SK-N-SH (cell line): ENCODE data around the gene LHFPL6. TPM values are rescaled to one million over a fixed set of nuclear protein-coding genes. Genes with fewer than 3 reads are reported as not detected.

Experiments
- CTCF ChIA-PET: fragments of 300-600, 350-600 bp; formaldehyde crosslinking; extraction: SDS; loops from one replicate; lab custom pipeline; 2021; lab: Yijun Ruan, JAX
- POLR2A ChIA-PET: fragments of 350-600 bp; sonication (Branson Sonifier 250); formaldehyde crosslinking; extraction: SDS; loops from one replicate; lab custom pipeline; 2020; ENCODE audit warnings: antibody characterized with exemption, inconsistent platforms; lab: Yijun Ruan, JAX
- DNase-seq: peaks from one replicate; pipeline ENCODE4 v3.0.0; 2012
- H2AFZ ChIP-seq: fragments of 200-600 bp; sonication (generic); 2 replicates; pipeline ENCODE4 v1.8.1; 2016; ENCODE audit warnings: antibody characterized with exemption, mild to moderate bottlenecking, low read depth
- H3F3A ChIP-seq: fragments of 200-600 bp; sonication (generic); replicated peaks from 2 replicates; pipeline ENCODE3; 2016; ENCODE audit warnings: antibody characterized with exemption, mild to moderate bottlenecking; ENCODE audit not compliant: insufficient read depth
- H3K27ac ChIP-seq, 2 experiments: fragments of 200-500 bp in 1 of 2; fragments of 200-600 bp in 1 of 2; sonication (Bioruptor generic) in 1 of 2; sonication (generic), shearing (Covaris generic) in 1 of 2; 2 replicates each; pipeline versions ENCODE4 v1.5.1 to v1.6.1; 2014 to 2016; ENCODE audit warnings: low read depth in 2 of 2, inconsistent platforms in 1 of 2, low read length in 1 of 2, mild to moderate bottlenecking in 1 of 2, mixed read lengths in 1 of 2
- H3K27me3 ChIP-seq: fragments of 200-600 bp; sonication (generic), shearing (Covaris generic); 2 replicates; pipeline ENCODE4 v1.6.1; 2016; ENCODE audit warnings: mixed run types; ENCODE audit not compliant: insufficient read depth
- H3K36me3 ChIP-seq, 2 experiments: fragments of 200-500 bp in 1 of 2; fragments of 200-600 bp in 1 of 2; sonication (Bioruptor generic) in 1 of 2; sonication (generic) in 1 of 2; replicated peaks in 1 of 2; 2 replicates each; pipeline versions ENCODE3 to v1.5.1; 2014 to 2016; ENCODE audit warnings: low read length in 1 of 2, mild to moderate bottlenecking in 1 of 2; ENCODE audit not compliant: insufficient read depth in 2 of 2, control insufficient read depth in 1 of 2
- H3K4me1 ChIP-seq, 2 experiments: fragments of 200-500 bp in 1 of 2; fragments of 200-600 bp in 1 of 2; sonication (Bioruptor generic) in 1 of 2; sonication (generic), shearing (Covaris generic) in 1 of 2; 2 replicates each; pipeline versions ENCODE4 v1.5.1 to v1.6.1; 2014 to 2016; ENCODE audit warnings: low read depth in 1 of 2, low read length in 1 of 2, mixed run types in 1 of 2; ENCODE audit not compliant: insufficient read depth in 2 of 2, control insufficient read depth in 1 of 2
- H3K4me2 ChIP-seq: fragments of 200-600 bp; sonication (generic), shearing (Covaris generic); 2 replicates; pipeline ENCODE4 v1.6.1; 2017; ENCODE audit warnings: mixed run types
- H3K4me3 ChIP-seq, 2 experiments: fragments of 200-500 bp in 1 of 2; fragments of 200-600 bp in 1 of 2; sonication (Bioruptor generic) in 1 of 2; sonication (generic), shearing (Covaris generic) in 1 of 2; 2 replicates each; pipeline versions ENCODE4 v1.5.1 to v1.8.1; 2014 to 2016; ENCODE audit warnings: low read depth in 2 of 2, inconsistent platforms in 1 of 2, low read length in 1 of 2, mild to moderate bottlenecking in 1 of 2, mixed read lengths in 1 of 2, moderate library complexity in 1 of 2
- H3K79me2 ChIP-seq: fragments of 200-600 bp; sonication (generic); 2 replicates; pipeline ENCODE4 v1.8.1; 2017; ENCODE audit warnings: mild to moderate bottlenecking; ENCODE audit not compliant: insufficient read depth
- H3K9ac ChIP-seq: fragments of 200-600 bp; sonication (generic); 2 replicates; pipeline ENCODE4 v1.6.1; 2017; ENCODE audit warnings: mixed run types
- H3K9me2 ChIP-seq: fragments of 200-600 bp; sonication (generic); 2 replicates; pipeline ENCODE4 v1.6.1; 2017; ENCODE audit warnings: mixed run types
- H3K9me3 ChIP-seq: fragments of 200-600 bp; sonication (generic); 2 replicates; pipeline ENCODE4 v1.6.1; 2017; ENCODE audit warnings: mixed run types, mild to moderate bottlenecking, moderate library complexity
- H4K20me1 ChIP-seq: fragments of 200-600 bp; sonication (generic); 2 replicates; pipeline ENCODE4 v1.6.1; 2017; ENCODE audit warnings: mild to moderate bottlenecking, mixed run types; ENCODE audit not compliant: insufficient read depth
- CHD2 ChIP-seq: fragments of 150-350 bp; IDR thresholded peaks from 2 replicates; pipeline ENCODE4 v1.6.1; 2018; ENCODE audit warnings: low read length; ENCODE audit not compliant: partially characterized antibody
- GABPA ChIP-seq: IDR thresholded peaks from 2 replicates; pipeline ENCODE4 v1.4.0; 2012; ENCODE audit warnings: low read depth, mild to moderate bottlenecking
- GATA2 ChIP-seq: sonication (generic); formaldehyde crosslinking; IDR thresholded peaks from 2 replicates; pipeline ENCODE4 v1.5.0; 2020; ENCODE audit warnings: mild to moderate bottlenecking, missing genetic modification reagents
- MXI1 ChIP-seq: IDR thresholded peaks from 2 replicates; pipeline ENCODE4 v1.6.1; 2012; ENCODE audit warnings: mild to moderate bottlenecking, low read depth, low read length, improper control_type of control experiment
- NFIC ChIP-seq: IDR thresholded peaks from 2 replicates; pipeline ENCODE4 v1.4.0; 2012; ENCODE audit warnings: borderline replicate concordance
- NRF1 ChIP-seq: IDR thresholded peaks from 2 replicates; pipeline ENCODE4 v1.6.1; 2012; ENCODE audit warnings: low read depth, mild to moderate bottlenecking, low read length
- RCOR1 ChIP-seq: fragments of 150-350 bp; IDR thresholded peaks from 2 replicates; pipeline ENCODE4 v1.6.1; 2017; ENCODE audit warnings: antibody characterized with exemption, low read length
- RXRA ChIP-seq: IDR thresholded peaks from 2 replicates; pipeline ENCODE4 v1.4.0; 2012; ENCODE audit warnings: low read depth, mild to moderate bottlenecking, borderline replicate concordance
- TAF1 ChIP-seq: IDR thresholded peaks from 2 replicates; pipeline ENCODE4 v1.6.1; 2012; ENCODE audit warnings: low read depth, mild to moderate bottlenecking, low read length, moderate library complexity, borderline replicate concordance
- USF1 ChIP-seq: IDR thresholded peaks from 2 replicates; pipeline ENCODE4 v1.4.0; 2012; ENCODE audit warnings: low read depth, borderline replicate concordance
- WGBS: methylation state at CpG from one replicate; pipeline ENCODE4 v1.1.6; 2017; ENCODE audit warnings: low lambda C conversion rate; 5-methylcytosine and 5-hydroxymethylcytosine counted together
- polyA plus RNA-seq, 3 experiments: library from polyadenylated mRNA; depleted of rRNA; stranded (reverse); fragments of >200 nt; gene quantifications; 2 replicates each; pipeline ENCODE4 v1.2.3, GENCODE V29; 2012
- TF ChIP-seq, protein P1 (sequence below): IDR thresholded peaks from 2 replicates; pipeline ENCODE4 v1.4.0; 2012; ENCODE audit warnings: low read depth, borderline replicate concordance
- TF ChIP-seq, protein P2 (sequence below): fragments of 150-350 bp; IDR thresholded peaks from 2 replicates; pipeline ENCODE4 v1.6.1; 2016; ENCODE audit warnings: mild to moderate bottlenecking, low read depth, low read length
- TF ChIP-seq, protein P3 (sequence below): fragments of 150-350 bp; IDR thresholded peaks from 2 replicates; pipeline ENCODE4 v1.6.1; 2017; ENCODE audit warnings: antibody characterized with exemption, low read length, low read depth, borderline replicate concordance

The LHFPL6 gene
- polyA plus RNA-seq, 1 of the 3 experiments (the other 2 are of a cell fraction) = 22.2 TPM

DNA sequence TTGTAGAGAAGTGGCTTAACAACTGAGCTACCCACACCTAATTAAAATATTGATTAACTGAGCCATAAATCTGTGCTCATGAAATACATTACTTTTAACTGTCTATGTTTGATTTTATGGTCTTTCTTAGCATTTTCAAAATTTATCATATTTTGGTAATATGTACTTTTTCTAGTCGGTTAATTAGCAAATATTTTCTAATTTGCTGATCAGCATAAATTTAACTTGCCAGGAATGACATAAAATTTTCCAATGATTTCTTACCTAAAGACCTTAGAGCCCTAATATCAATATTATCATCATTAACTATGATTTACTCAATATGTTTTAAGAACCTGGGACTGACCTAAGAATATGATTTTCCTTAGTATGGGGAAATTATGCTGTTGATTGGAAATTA is 32.6 kb upstream of the LHFPL6 start:
- H3K9ac ChIP-seq = no peak overlapping the region
- H3K9me3 ChIP-seq = no peaks in the 10 kb centered on the region
- H2AFZ ChIP-seq = no peak overlapping the region
- no peaks in the 10 kb centered on the region for H3K36me3 ChIP-seq
- TF ChIP-seq GATA2 (CRISPR knock-in tag) = no peak
- no peaks in the 10 kb centered on the region for H3K4me1 ChIP-seq
- no peak for DNase-seq
- no peak overlapping the region for H3K27ac ChIP-seq
- no peak overlapping the region for H3K4me2 ChIP-seq
- no peaks in the 10 kb centered on the region; the same call in 1 of the 2 replicates for H3K27me3 ChIP-seq
- H3K79me2 ChIP-seq = no peaks in the 10 kb centered on the region
- 32% methylated on average over 1 of the region's 1 CpG for WGBS
- ChIA-PET CTCF (interaction anchor here (2.1 to 2.2 kb wide), 2 partner anchors 19 to 24 kb away, joined by 8 to 11 read pairs; no protein-coding TSS in a partner anchor), POLR2A (no interaction called here)
- H3K9me2 ChIP-seq = no peaks in the 10 kb centered on the region
- H4K20me1 ChIP-seq = no peaks in the 10 kb centered on the region
- H3K4me3 ChIP-seq = no peak overlapping the region
- H3F3A ChIP-seq = no peaks in the 10 kb centered on the region

GRCh38 chr13:39632994-39633393 is 30.0 kb upstream of the LHFPL6 start:
- Histone ChIP-seq H3K36me3 (no peaks in the 10 kb centered on the region), H2AFZ (no peak overlapping the region), H3F3A (no peaks in the 10 kb centered on the region), H3K4me1 (no peaks in the 10 kb centered on the region), H3K9ac (no peak overlapping the region), H3K4me2 (no peak overlapping the region), H3K27ac (no peak overlapping the region), H4K20me1 (no peaks in the 10 kb centered on the region), H3K4me3 (no peak overlapping the region), H3K79me2 (no peaks in the 10 kb centered on the region), H3K9me2 (no peaks in the 10 kb centered on the region), H3K9me3 (no peaks in the 10 kb centered on the region), H3K27me3 (no peaks in the 10 kb centered on the region)
- DNase-seq = no peak
- no peak for TF ChIP-seq CHD2
- TF ChIP-seq TAF1 = no peak
- TF ChIP-seq RCOR1 = no peak
- TF ChIP-seq, protein P1, sequence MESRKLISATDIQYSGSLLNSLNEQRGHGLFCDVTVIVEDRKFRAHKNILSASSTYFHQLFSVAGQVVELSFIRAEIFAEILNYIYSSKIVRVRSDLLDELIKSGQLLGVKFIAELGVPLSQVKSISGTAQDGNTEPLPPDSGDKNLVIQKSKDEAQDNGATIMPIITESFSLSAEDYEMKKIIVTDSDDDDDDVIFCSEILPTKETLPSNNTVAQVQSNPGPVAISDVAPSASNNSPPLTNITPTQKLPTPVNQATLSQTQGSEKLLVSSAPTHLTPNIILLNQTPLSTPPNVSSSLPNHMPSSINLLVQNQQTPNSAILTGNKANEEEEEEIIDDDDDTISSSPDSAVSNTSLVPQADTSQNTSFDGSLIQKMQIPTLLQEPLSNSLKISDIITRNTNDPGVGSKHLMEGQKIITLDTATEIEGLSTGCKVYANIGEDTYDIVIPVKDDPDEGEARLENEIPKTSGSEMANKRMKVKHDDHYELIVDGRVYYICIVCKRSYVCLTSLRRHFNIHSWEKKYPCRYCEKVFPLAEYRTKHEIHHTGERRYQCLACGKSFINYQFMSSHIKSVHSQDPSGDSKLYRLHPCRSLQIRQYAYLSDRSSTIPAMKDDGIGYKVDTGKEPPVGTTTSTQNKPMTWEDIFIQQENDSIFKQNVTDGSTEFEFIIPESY = no peak
- TF ChIP-seq NFIC = no peak
- TF ChIP-seq GABPA = no peak
- no peak for TF ChIP-seq NRF1
- POLR2A ChIA-PET = no interaction called here
- CTCF ChIA-PET = interaction anchor here (1.5 kb wide), 1 partner anchor 17 kb away, joined by 3 read pairs; no protein-coding TSS in a partner anchor

- Histone ChIP-seq H3K4me2 (no peak overlapping the region), H3K27ac (no peak overlapping the region), H3K9me2 (no peaks in the 10 kb centered on the region), H4K20me1 (no peaks in the 10 kb centered on the region), H3K36me3 (no peaks in the 10 kb centered on the region), H3F3A (no peaks in the 10 kb centered on the region), H3K9ac (no peak overlapping the region), H3K27me3 (no peaks in the 10 kb centered on the region), H3K9me3 (no peaks in the 10 kb centered on the region), H3K4me3 (no peak overlapping the region), H2AFZ (no peak overlapping the region), H3K4me1 (no peaks in the 10 kb centered on the region), H3K79me2 (no peaks in the 10 kb centered on the region)
- WGBS = 2% methylated on average over 1 of the region's 1 CpG
- no peak for DNase-seq
- ChIA-PET CTCF (interaction anchor here (2.5 to 3.2 kb wide), 2 partner anchors 15 to 19 kb away, joined by 10 to 11 read pairs; no protein-coding TSS in a partner anchor), POLR2A (no interaction called here)
- no peak for TF ChIP-seq TAF1
- no peak for TF ChIP-seq USF1
- no peak for TF ChIP-seq GATA2 (CRISPR knock-in tag)
- TF ChIP-seq, protein P2, sequence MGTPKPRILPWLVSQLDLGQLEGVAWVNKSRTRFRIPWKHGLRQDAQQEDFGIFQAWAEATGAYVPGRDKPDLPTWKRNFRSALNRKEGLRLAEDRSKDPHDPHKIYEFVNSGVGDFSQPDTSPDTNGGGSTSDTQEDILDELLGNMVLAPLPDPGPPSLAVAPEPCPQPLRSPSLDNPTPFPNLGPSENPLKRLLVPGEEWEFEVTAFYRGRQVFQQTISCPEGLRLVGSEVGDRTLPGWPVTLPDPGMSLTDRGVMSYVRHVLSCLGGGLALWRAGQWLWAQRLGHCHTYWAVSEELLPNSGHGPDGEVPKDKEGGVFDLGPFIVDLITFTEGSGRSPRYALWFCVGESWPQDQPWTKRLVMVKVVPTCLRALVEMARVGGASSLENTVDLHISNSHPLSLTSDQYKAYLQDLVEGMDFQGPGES = no peak
- TF ChIP-seq, protein P3, sequence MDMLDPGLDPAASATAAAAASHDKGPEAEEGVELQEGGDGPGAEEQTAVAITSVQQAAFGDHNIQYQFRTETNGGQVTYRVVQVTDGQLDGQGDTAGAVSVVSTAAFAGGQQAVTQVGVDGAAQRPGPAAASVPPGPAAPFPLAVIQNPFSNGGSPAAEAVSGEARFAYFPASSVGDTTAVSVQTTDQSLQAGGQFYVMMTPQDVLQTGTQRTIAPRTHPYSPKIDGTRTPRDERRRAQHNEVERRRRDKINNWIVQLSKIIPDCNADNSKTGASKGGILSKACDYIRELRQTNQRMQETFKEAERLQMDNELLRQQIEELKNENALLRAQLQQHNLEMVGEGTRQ = no peak
- TF ChIP-seq MXI1 = no peak
- TF ChIP-seq RXRA = no peak
- TF ChIP-seq, protein P1 = no peak
These were observed 28.3 kb upstream of the LHFPL6 start for GRCh38 chr13:39631307-39631706.
